Superior temporal gyrus (tissue), 1 donor: Measurements from ENCODE around the gene OSTN.

ENCODE experiments used
- DNase-seq: peaks from one replicate; pipeline ENCODE4 v3.0.0-alpha.2; 2016; ENCODE audit errors: extremely low spot score

Gene OSTN

GRCh38 chr3:191235331-191236314, 36.6 kb downstream of the OSTN start:
- no peak for DNase-seq

- no peak for DNase-seq
Observed at GRCh38 chr3:191236646-191237045, 37.6 kb downstream of the OSTN start.

GRCh38 chr3:191237047-191237882, 38.2 kb downstream of the OSTN start:
- no peak for DNase-seq

- DNase-seq: no peak
Observed at GRCh38 chr3:191238321-191238817, 39.3 kb downstream of the OSTN start.

GRCh38 chr3:191239407-191240031, 40.5 kb downstream of the OSTN start:
- no peak for DNase-seq

GRCh38 chr3:191240486-191240885, 41.4 kb downstream of the OSTN start:
- DNase-seq: no peak

- DNase-seq: no peak
Observed at GRCh38 chr3:191244242-191244867, 45.3 kb downstream of the OSTN start.

GRCh38 chr3:191246034-191246433, 47.0 kb downstream of the OSTN start:
- DNase-seq: peak; percentile 43

GRCh38 chr3:191246630-191247029, 47.6 kb downstream of the OSTN start:
- no peak for DNase-seq

- DNase-seq: no peak
Observed at GRCh38 chr3:191253089-191253799, 54.2 kb downstream of the OSTN start.

- no peak for DNase-seq
Observed at GRCh38 chr3:191254098-191254873, 55.2 kb downstream of the OSTN start.

GRCh38 chr3:191255156-191255555, 56.1 kb downstream of the OSTN start:
- DNase-seq: no peak

- DNase-seq: no peak
Observed at GRCh38 chr3:191256405-191256804, 57.4 kb downstream of the OSTN start.

GRCh38 chr3:191257286-191257685, 58.2 kb downstream of the OSTN start:
- DNase-seq: no peak

GRCh38 chr3:191259486-191259885, 60.4 kb downstream of the OSTN start:
- no peak for DNase-seq

GRCh38 chr3:191260431-191261303, 61.6 kb downstream of the OSTN start:
- DNase-seq: no peak

GRCh38 chr3:191261304-191261638, 62.2 kb downstream of the OSTN start:
- no peak for DNase-seq

- DNase-seq: no peak
Observed at GRCh38 chr3:191262650-191263049, 63.6 kb downstream of the OSTN start.

GRCh38 chr3:191263365-191263764, 64.3 kb downstream of the OSTN start:
- no peak for DNase-seq
